WTC11 (cell line): ENCODE measurements around the gene TADA2A. TPM values are rescaled to one million over a fixed set of nuclear protein-coding genes. Genes with fewer than 3 reads are reported as not detected.
A peak's percentile ranks its signal among the peaks of the same experiment; 100 is the strongest.

Experiments
- ATAC-seq: fragments of 200-7000 bp; cut with Tn5 transposase; 2 replicates; pipeline ENCODE4 v1.10.0; 2021; ENCODE audit warnings: mild to moderate bottlenecking, moderate library complexity
- CTCF ChIA-PET: fragments of 300-600 bp; sonication (Branson Sonifier 250); formaldehyde crosslinking; loops from one replicate; lab custom pipeline; 2021; ENCODE audit warnings: antibody characterized with exemption; lab: Charles Lee
- POLR2A ChIA-PET: fragments of 350-600 bp; sonication (Branson Sonifier 250); formaldehyde crosslinking; loops from one replicate; lab custom pipeline; 2021; ENCODE audit warnings: antibody characterized with exemption; lab: Charles Lee
- DNase-seq: peaks from one replicate; pipeline ENCODE4 v3.0.0; 2021; ENCODE audit warnings: low spot score
- H3K27ac Mint-ChIP-seq: 2 replicates; pipeline ENCODE4 v1.8.0; 2021; ENCODE audit warnings: mixed read lengths
- H3K27me3 Mint-ChIP-seq: 2 replicates; pipeline ENCODE4 v1.8.0; 2021; ENCODE audit warnings: low read depth, mild to moderate bottlenecking, moderate library complexity, mixed read lengths
- H3K36me3 Mint-ChIP-seq: 2 replicates; pipeline ENCODE4 v1.8.0; 2021; ENCODE audit warnings: mixed read lengths
- H3K4me1 Mint-ChIP-seq: 2 replicates; pipeline ENCODE4 v1.8.0; 2022; ENCODE audit warnings: mixed read lengths
- H3K4me3 Mint-ChIP-seq: 2 replicates; pipeline ENCODE4 v1.8.0; 2021; ENCODE audit warnings: mild to moderate bottlenecking, moderate library complexity, mixed read lengths
- H3K9me3 Mint-ChIP-seq: 2 replicates; pipeline ENCODE4 v1.8.0; 2021; ENCODE audit warnings: mixed read lengths
- CREB1 ChIP-seq: sonication (generic); formaldehyde crosslinking; IDR thresholded peaks from 2 replicates; pipeline ENCODE4 v1.8.0; 2023; ENCODE audit warnings: mild to moderate bottlenecking, missing genetic modification reagents
- EMX1 ChIP-seq: fragments of 250-450 bp; sonication (Bioruptor Pico); IDR thresholded peaks from 2 replicates; pipeline ENCODE4 v1.8.0; 2021; ENCODE audit warnings: mild to moderate bottlenecking
- FOXP1 ChIP-seq: sonication (generic); formaldehyde crosslinking; IDR thresholded peaks from 2 replicates; pipeline ENCODE4 v1.8.0; 2022; ENCODE audit warnings: missing genetic modification reagents, mild to moderate bottlenecking, moderate library complexity, borderline replicate concordance
- GABPB1 ChIP-seq: sonication (generic); formaldehyde crosslinking; IDR thresholded peaks from 2 replicates; pipeline ENCODE4 v1.8.1; 2023; ENCODE audit warnings: mild to moderate bottlenecking, missing genetic modification reagents
- GRHL2 ChIP-seq: fragments of 250-450 bp; sonication (Bioruptor Pico); IDR thresholded peaks from 2 replicates; pipeline ENCODE4 v1.8.0; 2022; ENCODE audit warnings: mild to moderate bottlenecking, moderate library complexity; ENCODE audit not compliant: insufficient replicate concordance, severe bottlenecking
- IRF2 ChIP-seq: sonication (generic); formaldehyde crosslinking; IDR thresholded peaks from 2 replicates; pipeline ENCODE4 v1.8.0; 2022; ENCODE audit warnings: low read depth, missing genetic modification reagents, borderline replicate concordance
- NFYB ChIP-seq: sonication (generic); formaldehyde crosslinking; conservative IDR thresholded peaks from 2 replicates; pipeline ENCODE4 v1.8.0; 2022; ENCODE audit warnings: low read depth, missing genetic modification reagents
- PRRX2 ChIP-seq: fragments of 250-450 bp; sonication (Bioruptor Pico); IDR thresholded peaks from 2 replicates; pipeline ENCODE4 v1.8.0; 2021; ENCODE audit warnings: mild to moderate bottlenecking
- ZNF138 ChIP-seq: sonication (generic); formaldehyde crosslinking; conservative IDR thresholded peaks from 2 replicates; pipeline ENCODE4 v1.8.1; 2022; ENCODE audit warnings: mild to moderate bottlenecking, moderate library complexity, missing genetic modification reagents
- ZNF671 ChIP-seq: fragments of 250-450 bp; sonication (Bioruptor Pico); IDR thresholded peaks from 2 replicates; pipeline ENCODE4 v1.8.0; 2021; ENCODE audit warnings: mild to moderate bottlenecking
- total RNA-seq: library from RNA; stranded (reverse); gene quantifications from 3 replicates; pipeline ENCODE4 v1.2.3, GENCODE V29; 2021
- TF ChIP-seq, protein P1 (sequence below): sonication (generic); formaldehyde crosslinking; IDR thresholded peaks from 2 replicates; pipeline ENCODE4 v1.8.0; 2023; ENCODE audit warnings: mild to moderate bottlenecking, missing genetic modification reagents
- TF ChIP-seq, protein P2 (sequence below): sonication (generic); formaldehyde crosslinking; IDR thresholded peaks from 2 replicates; pipeline ENCODE4 v1.8.0; 2022; ENCODE audit warnings: mild to moderate bottlenecking, missing genetic modification reagents
- TF ChIP-seq, protein P3 (sequence below): sonication (generic); formaldehyde crosslinking; IDR thresholded peaks from 2 replicates; pipeline ENCODE4 v1.8.1; 2023; ENCODE audit warnings: mild to moderate bottlenecking, missing genetic modification reagents, moderate library complexity
- TF ChIP-seq, protein P4 (sequence below): sonication (generic); formaldehyde crosslinking; IDR thresholded peaks from 2 replicates; pipeline ENCODE4 v1.8.0; 2022; ENCODE audit warnings: mild to moderate bottlenecking, missing genetic modification reagents
- TF ChIP-seq, protein P5 (sequence below): sonication (generic); formaldehyde crosslinking; IDR thresholded peaks from 2 replicates; pipeline ENCODE4 v1.8.0; 2023; ENCODE audit warnings: missing genetic modification reagents, mild to moderate bottlenecking, borderline replicate concordance
- TF ChIP-seq, protein P6 (sequence below): fragments of 250-450 bp; sonication (Bioruptor Pico); IDR thresholded peaks from 2 replicates; pipeline ENCODE4 v1.8.0; 2021; ENCODE audit warnings: mild to moderate bottlenecking

TADA2A gene
- total RNA-seq, 1 experiment from 2014 or later: 16.5 TPM

DNA sequence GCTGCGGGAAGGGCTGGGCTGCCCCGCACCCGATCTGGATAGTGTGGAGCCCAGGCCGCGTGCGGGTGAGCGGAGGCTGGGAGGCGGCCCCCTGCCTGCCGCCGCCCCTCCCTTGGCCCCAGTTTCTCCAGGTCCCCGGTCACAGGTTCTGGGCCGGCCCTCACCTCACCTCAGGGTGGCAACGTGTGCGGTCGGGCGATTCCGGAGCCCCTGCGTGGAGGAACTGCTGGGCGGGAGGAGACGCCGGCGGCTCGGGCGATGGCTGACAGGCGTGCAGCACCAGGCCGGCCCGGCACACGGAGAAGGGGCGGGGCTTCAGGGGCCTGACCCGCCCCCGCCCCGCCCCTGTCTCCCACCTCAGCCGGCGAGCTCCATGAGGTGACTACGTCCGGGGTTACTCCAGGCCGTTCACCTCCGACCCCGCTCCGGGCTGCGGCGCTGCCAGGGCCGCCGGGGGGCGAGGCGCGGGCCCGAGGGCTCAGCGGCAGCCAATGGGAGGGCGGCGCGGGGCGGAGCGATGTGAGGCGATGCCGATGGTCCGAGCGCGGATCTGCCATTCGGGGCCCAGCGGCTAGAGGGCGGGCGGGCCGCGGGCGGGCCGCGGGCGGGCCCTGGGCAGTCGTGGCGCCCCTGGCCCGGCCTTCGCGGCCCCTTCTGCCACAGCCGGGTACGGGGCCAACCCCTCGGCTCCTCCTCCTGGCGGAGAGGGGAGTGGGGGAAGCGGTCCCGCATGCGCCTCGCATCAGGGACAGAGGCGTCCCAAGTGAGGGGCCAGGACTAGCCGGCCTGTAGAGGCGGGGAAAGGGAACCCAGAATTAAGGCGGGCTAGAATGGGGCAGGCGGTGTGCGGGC, 47.6 kb upstream of the TADA2A start (continued):
- TF ChIP-seq, protein P1, sequence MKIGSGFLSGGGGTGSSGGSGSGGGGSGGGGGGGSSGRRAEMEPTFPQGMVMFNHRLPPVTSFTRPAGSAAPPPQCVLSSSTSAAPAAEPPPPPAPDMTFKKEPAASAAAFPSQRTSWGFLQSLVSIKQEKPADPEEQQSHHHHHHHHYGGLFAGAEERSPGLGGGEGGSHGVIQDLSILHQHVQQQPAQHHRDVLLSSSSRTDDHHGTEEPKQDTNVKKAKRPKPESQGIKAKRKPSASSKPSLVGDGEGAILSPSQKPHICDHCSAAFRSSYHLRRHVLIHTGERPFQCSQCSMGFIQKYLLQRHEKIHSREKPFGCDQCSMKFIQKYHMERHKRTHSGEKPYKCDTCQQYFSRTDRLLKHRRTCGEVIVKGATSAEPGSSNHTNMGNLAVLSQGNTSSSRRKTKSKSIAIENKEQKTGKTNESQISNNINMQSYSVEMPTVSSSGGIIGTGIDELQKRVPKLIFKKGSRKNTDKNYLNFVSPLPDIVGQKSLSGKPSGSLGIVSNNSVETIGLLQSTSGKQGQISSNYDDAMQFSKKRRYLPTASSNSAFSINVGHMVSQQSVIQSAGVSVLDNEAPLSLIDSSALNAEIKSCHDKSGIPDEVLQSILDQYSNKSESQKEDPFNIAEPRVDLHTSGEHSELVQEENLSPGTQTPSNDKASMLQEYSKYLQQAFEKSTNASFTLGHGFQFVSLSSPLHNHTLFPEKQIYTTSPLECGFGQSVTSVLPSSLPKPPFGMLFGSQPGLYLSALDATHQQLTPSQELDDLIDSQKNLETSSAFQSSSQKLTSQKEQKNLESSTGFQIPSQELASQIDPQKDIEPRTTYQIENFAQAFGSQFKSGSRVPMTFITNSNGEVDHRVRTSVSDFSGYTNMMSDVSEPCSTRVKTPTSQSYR (CRISPR knock-in tag): peak; percentile 28; the same call in 1 of the 2 replicates
- TF ChIP-seq, protein P2, sequence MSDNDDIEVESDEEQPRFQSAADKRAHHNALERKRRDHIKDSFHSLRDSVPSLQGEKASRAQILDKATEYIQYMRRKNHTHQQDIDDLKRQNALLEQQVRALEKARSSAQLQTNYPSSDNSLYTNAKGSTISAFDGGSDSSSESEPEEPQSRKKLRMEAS (CRISPR knock-in tag): peak; percentile 86; the same call in 1 of the 2 replicates

DNA sequence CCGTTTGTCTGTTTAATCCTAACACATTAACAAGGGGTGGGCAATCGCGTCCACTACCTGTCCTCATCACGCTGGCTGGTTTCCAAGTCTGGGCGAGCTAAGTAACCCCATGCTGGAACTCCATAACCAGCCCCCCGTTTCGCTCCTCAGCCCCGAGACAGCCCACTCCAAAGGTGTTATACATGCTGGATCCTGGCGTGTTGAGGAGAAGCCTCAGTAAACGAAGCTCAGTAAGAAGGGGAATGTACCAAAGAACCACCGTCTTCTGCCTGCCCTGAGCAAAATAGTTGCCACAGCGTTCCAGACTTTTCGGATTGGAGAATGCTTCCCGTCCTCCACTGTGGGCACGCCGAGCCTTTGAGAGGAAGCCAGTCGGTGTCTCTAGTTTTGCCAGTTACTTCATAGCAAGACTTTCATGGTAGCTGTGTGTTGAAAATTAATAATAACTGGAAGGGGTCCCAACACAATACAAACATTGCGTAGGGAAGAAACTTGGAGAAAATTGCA, 47.0 kb upstream of the TADA2A start:
- Mint-ChIP-seq H3K27me3 (no peaks in the 10 kb centered on the region), H3K9me3 (no peaks in the 10 kb centered on the region), H3K4me1 (peaks cover 36% of the 10 kb centered on the region), H3K36me3 (peaks cover 3% of the 10 kb centered on the region; the same call in 1 of the 2 replicates), H3K4me3 (peak overlapping the region; percentile 62), H3K27ac (peak overlapping the region; percentile 95)
- TF ChIP-seq FOXP1 (CRISPR knock-in tag) (0 out of 2 replicates have a peak, but pooled peaks have one; percentile 66), IRF2 (CRISPR knock-in tag) (no peak), GABPB1 (no peak), GRHL2 (no peak)
- TF ChIP-seq, protein P3, sequence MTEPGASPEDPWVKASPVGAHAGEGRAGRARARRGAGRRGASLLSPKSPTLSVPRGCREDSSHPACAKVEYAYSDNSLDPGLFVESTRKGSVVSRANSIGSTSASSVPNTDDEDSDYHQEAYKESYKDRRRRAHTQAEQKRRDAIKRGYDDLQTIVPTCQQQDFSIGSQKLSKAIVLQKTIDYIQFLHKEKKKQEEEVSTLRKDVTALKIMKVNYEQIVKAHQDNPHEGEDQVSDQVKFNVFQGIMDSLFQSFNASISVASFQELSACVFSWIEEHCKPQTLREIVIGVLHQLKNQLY (CRISPR knock-in tag): no peak
- TF ChIP-seq, protein P4, sequence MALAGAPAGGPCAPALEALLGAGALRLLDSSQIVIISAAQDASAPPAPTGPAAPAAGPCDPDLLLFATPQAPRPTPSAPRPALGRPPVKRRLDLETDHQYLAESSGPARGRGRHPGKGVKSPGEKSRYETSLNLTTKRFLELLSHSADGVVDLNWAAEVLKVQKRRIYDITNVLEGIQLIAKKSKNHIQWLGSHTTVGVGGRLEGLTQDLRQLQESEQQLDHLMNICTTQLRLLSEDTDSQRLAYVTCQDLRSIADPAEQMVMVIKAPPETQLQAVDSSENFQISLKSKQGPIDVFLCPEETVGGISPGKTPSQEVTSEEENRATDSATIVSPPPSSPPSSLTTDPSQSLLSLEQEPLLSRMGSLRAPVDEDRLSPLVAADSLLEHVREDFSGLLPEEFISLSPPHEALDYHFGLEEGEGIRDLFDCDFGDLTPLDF (CRISPR knock-in tag): no peak
- ChIA-PET CTCF (interaction anchor here (1.0 to 2.6 kb wide), 3 partner anchors 14 to 161 kb away, joined by 3 to 58 read pairs (median 7); no protein-coding TSS in a partner anchor), POLR2A (interaction anchor here (0.5 to 1.5 kb wide), 4 partner anchors 13 to 250 kb away, joined by 3 to 5 read pairs (median 4); partner anchors contain the start of gene SYNRG)
- ATAC-seq (no peak), DNase-seq (no peak)

DNA sequence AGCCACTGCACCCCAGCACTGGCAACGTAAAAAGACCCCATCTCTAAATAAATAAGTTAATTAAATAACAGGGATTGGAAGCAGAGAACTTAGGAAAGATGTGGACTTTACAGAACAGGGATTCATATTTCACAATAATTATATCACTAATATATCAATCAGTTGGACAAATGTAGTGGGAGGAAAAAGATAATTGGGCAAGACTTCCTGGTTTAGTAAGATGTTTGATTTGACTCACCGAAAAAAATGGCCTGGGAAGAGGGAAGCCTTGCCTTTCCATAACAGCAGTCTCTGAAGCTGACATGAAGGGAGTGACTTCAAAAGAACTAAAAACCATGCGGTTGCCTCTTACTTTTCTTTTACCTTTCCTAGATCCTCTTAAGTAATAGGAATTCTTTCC, 46.1 kb upstream of the TADA2A start:
- H3K27me3 Mint-ChIP-seq: no peaks in the 10 kb centered on the region
- ChIA-PET POLR2A (no interaction called here), CTCF (interaction anchor here (1.1 to 2.3 kb wide), 3 partner anchors 11 to 25 kb away, joined by 3 to 10 read pairs (median 3); no protein-coding TSS in a partner anchor)
- ATAC-seq (no peak), DNase-seq (no peak)
- no peaks in the 10 kb centered on the region for H3K9me3 Mint-ChIP-seq
- H3K27ac Mint-ChIP-seq: no peak overlapping the region
- H3K4me3 Mint-ChIP-seq: no peak overlapping the region
- H3K36me3 Mint-ChIP-seq: peaks cover 3% of the 10 kb centered on the region; the same call in 1 of the 2 replicates
- peaks cover 36% of the 10 kb centered on the region for H3K4me1 Mint-ChIP-seq
- TF ChIP-seq, protein P5, sequence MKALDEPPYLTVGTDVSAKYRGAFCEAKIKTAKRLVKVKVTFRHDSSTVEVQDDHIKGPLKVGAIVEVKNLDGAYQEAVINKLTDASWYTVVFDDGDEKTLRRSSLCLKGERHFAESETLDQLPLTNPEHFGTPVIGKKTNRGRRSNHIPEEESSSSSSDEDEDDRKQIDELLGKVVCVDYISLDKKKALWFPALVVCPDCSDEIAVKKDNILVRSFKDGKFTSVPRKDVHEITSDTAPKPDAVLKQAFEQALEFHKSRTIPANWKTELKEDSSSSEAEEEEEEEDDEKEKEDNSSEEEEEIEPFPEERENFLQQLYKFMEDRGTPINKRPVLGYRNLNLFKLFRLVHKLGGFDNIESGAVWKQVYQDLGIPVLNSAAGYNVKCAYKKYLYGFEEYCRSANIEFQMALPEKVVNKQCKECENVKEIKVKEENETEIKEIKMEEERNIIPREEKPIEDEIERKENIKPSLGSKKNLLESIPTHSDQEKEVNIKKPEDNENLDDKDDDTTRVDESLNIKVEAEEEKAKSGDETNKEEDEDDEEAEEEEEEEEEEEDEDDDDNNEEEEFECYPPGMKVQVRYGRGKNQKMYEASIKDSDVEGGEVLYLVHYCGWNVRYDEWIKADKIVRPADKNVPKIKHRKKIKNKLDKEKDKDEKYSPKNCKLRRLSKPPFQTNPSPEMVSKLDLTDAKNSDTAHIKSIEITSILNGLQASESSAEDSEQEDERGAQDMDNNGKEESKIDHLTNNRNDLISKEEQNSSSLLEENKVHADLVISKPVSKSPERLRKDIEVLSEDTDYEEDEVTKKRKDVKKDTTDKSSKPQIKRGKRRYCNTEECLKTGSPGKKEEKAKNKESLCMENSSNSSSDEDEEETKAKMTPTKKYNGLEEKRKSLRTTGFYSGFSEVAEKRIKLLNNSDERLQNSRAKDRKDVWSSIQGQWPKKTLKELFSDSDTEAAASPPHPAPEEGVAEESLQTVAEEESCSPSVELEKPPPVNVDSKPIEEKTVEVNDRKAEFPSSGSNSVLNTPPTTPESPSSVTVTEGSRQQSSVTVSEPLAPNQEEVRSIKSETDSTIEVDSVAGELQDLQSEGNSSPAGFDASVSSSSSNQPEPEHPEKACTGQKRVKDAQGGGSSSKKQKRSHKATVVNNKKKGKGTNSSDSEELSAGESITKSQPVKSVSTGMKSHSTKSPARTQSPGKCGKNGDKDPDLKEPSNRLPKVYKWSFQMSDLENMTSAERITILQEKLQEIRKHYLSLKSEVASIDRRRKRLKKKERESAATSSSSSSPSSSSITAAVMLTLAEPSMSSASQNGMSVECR (CRISPR knock-in tag): no peak
- TF ChIP-seq EMX1: no peak
- TF ChIP-seq CREB1 (CRISPR knock-in tag): no peak
- TF ChIP-seq IRF2 (CRISPR knock-in tag): no peak
- no peak for TF ChIP-seq ZNF138
- TF ChIP-seq, protein P1 (CRISPR knock-in tag): no peak
- no peak for TF ChIP-seq PRRX2 (CRISPR knock-in tag)
- no peak for TF ChIP-seq NFYB (CRISPR knock-in tag)
- TF ChIP-seq, protein P6, sequence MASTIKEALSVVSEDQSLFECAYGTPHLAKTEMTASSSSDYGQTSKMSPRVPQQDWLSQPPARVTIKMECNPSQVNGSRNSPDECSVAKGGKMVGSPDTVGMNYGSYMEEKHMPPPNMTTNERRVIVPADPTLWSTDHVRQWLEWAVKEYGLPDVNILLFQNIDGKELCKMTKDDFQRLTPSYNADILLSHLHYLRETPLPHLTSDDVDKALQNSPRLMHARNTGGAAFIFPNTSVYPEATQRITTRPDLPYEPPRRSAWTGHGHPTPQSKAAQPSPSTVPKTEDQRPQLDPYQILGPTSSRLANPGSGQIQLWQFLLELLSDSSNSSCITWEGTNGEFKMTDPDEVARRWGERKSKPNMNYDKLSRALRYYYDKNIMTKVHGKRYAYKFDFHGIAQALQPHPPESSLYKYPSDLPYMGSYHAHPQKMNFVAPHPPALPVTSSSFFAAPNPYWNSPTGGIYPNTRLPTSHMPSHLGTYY: no peak
- TF ChIP-seq ZNF671 (CRISPR knock-in tag): no peak
